Choroid plexus epithelial cell (primary cell): Measurements from ENCODE around the gene NCCRP1.

Source experiments
- DNase-seq: peaks from one replicate; pipeline ENCODE4 v3.0.0-alpha.2; 2010; ENCODE audit warnings: low read depth
- H3K4me3 ChIP-seq: 2 replicates; pipeline ENCODE4 v1.5.1; 2011; ENCODE audit warnings: low read depth, mild to moderate bottlenecking, control low read depth, low read length, moderate library complexity
- CTCF ChIP-seq: conservative IDR thresholded peaks from 2 replicates; pipeline ENCODE4 v1.5.1; 2011; ENCODE audit warnings: low read depth, mild to moderate bottlenecking, control low read depth, inconsistent platforms, low read length, moderate library complexity

NCCRP1 gene

GRCh38 chr19:39157997-39158389 lies 38.8 kb upstream of the NCCRP1 start:
- no peak for TF ChIP-seq CTCF
- no peak overlapping the region for H3K4me3 ChIP-seq

GRCh38 chr19:39158646-39159260 lies 38.0 kb upstream of the NCCRP1 start:
- TF ChIP-seq CTCF: no peak

More at GRCh38 chr19:39157997-39158389, 38.8 kb upstream of the NCCRP1 start:
- no peak for DNase-seq

GRCh38 chr19:39160523-39160861 lies 36.3 kb upstream of the NCCRP1 start:
- peak; percentile 26 for TF ChIP-seq CTCF
- H3K4me3 ChIP-seq: no peak overlapping the region
- peak; percentile 69 for DNase-seq

More at GRCh38 chr19:39158646-39159260, 38.0 kb upstream of the NCCRP1 start:
- DNase-seq: no peak
- H3K4me3 ChIP-seq: no peak overlapping the region

GRCh38 chr19:39160889-39161672 lies 35.7 kb upstream of the NCCRP1 start:
- no peak for TF ChIP-seq CTCF
- H3K4me3 ChIP-seq: no peak overlapping the region
- no peak for DNase-seq

- H3K4me3 ChIP-seq: no peak overlapping the region
- no peak for TF ChIP-seq CTCF
- no peak for DNase-seq
These were observed 34.2 kb upstream of the NCCRP1 start for GRCh38 chr19:39162441-39163043.

- no peak for DNase-seq
- TF ChIP-seq CTCF: no peak
- H3K4me3 ChIP-seq: no peak overlapping the region
These were observed 33.1 kb upstream of the NCCRP1 start for GRCh38 chr19:39163621-39164020.
